Hepatocyte (in vitro differentiated cells): ENCODE results near the gene DNAJB13.

ENCODE experiments used
- EZH2 ChIP-seq: fragments of 200-600 bp; sonication (generic); IDR thresholded peaks from 2 replicates; pipeline ENCODE4 v1.6.1; 2016; ENCODE audit warnings: antibody characterized with exemption, mild to moderate bottlenecking, borderline replicate concordance
- TF ChIP-seq, protein P1 (sequence below): fragments of 200-600 bp; sonication (generic); IDR thresholded peaks from 2 replicates; pipeline ENCODE4 v1.5.1; 2016; ENCODE audit warnings: antibody characterized with exemption, mild to moderate bottlenecking; ENCODE audit not compliant: poor library complexity

DNA sequence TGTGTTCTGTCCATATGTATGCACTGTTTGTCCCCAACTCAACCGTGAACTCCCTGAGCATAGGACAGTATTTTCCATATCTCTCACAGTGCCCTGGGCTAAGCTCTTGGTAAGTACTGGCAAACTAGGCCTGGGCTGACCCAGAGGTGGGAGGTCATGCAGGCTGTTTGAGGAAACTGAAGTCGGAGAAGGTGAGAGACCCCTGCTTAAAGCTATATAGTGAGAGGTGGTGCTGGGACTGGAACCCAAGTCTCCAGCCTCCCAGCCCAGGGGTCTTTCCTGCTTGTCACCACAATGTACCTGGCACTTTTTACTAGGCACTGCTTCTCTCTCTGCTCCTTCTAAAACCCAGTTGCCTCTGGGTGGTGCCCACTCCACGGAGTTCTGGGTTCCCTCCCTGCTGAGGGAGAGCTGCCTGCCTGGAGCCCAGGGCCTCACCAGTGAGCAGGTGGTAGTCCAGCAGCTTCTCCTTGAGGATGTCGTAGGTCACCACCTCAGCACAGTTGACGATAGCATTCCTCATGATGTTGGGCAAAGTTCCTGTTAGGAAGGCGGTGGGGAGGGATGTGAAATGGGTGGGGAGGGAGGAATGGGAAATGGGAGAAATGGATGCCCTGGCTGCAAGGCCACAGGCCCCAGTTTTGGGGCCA lies 53.3 kb downstream of the DNAJB13 start:
- TF ChIP-seq EZH2: no peak
- TF ChIP-seq, protein P1, sequence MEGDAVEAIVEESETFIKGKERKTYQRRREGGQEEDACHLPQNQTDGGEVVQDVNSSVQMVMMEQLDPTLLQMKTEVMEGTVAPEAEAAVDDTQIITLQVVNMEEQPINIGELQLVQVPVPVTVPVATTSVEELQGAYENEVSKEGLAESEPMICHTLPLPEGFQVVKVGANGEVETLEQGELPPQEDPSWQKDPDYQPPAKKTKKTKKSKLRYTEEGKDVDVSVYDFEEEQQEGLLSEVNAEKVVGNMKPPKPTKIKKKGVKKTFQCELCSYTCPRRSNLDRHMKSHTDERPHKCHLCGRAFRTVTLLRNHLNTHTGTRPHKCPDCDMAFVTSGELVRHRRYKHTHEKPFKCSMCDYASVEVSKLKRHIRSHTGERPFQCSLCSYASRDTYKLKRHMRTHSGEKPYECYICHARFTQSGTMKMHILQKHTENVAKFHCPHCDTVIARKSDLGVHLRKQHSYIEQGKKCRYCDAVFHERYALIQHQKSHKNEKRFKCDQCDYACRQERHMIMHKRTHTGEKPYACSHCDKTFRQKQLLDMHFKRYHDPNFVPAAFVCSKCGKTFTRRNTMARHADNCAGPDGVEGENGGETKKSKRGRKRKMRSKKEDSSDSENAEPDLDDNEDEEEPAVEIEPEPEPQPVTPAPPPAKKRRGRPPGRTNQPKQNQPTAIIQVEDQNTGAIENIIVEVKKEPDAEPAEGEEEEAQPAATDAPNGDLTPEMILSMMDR: no peak
